Activated T-helper 9 cell treated with anti-CD3 and anti-CD28 coated beads, Interleukin-2, amount 50 U/mL, for 16 hours (primary cell): ENCODE data around the gene PTPRJ.

Experiments
- DNase-seq: peaks from one replicate; pipeline ENCODE4 v3.0.0-alpha.2; 2020; ENCODE audit warnings: low read depth

PTPRJ gene

GRCh38 chr11:48064306-48064705, 83.9 kb downstream of the PTPRJ start:
- no peak for DNase-seq

GRCh38 chr11:48066881-48067800, 86.8 kb downstream of the PTPRJ start:
- no peak for DNase-seq

GRCh38 chr11:48073031-48073861, 92.9 kb downstream of the PTPRJ start:
- no peak for DNase-seq

- no peak for DNase-seq
These were observed 94.2 kb downstream of the PTPRJ start for GRCh38 chr11:48074425-48075181.

GRCh38 chr11:48075637-48076036, 95.3 kb downstream of the PTPRJ start:
- DNase-seq: no peak

- no peak for DNase-seq
These were observed 96.9 kb downstream of the PTPRJ start for GRCh38 chr11:48077251-48077650.

- DNase-seq: no peak
These were observed 98.3 kb downstream of the PTPRJ start for GRCh38 chr11:48078689-48079088.

- DNase-seq: no peak
These were observed 99.2 kb downstream of the PTPRJ start for GRCh38 chr11:48079596-48079995.

- DNase-seq: no peak
These were observed 100.0 kb downstream of the PTPRJ start for GRCh38 chr11:48080301-48080861.

GRCh38 chr11:48081151-48082010, 101.0 kb downstream of the PTPRJ start:
- DNase-seq: no peak

- no peak for DNase-seq
These were observed 102.4 kb downstream of the PTPRJ start for GRCh38 chr11:48082771-48083170.

- no peak for DNase-seq
These were observed 103.1 kb downstream of the PTPRJ start for GRCh38 chr11:48083421-48083820.

- no peak for DNase-seq
These were observed 105.3 kb downstream of the PTPRJ start for GRCh38 chr11:48085688-48086087.

GRCh38 chr11:48087422-48087821, 107.1 kb downstream of the PTPRJ start:
- no peak for DNase-seq

- DNase-seq: no peak
These were observed 107.8 kb downstream of the PTPRJ start for GRCh38 chr11:48087974-48088681.

- no peak for DNase-seq
These were observed 108.3 kb downstream of the PTPRJ start for GRCh38 chr11:48088682-48089050.

GRCh38 chr11:48090174-48090573, 109.8 kb downstream of the PTPRJ start:
- DNase-seq: no peak

GRCh38 chr11:48091426-48092102, 111.2 kb downstream of the PTPRJ start:
- no peak for DNase-seq

- no peak for DNase-seq
These were observed 113.0 kb downstream of the PTPRJ start for GRCh38 chr11:48093323-48093722.
